ENCODE results near the gene NFIA. TPM values are rescaled to one million over a fixed set of nuclear protein-coding genes. Genes with fewer than 3 reads are reported as not detected.

NFIA gene
- total and polyA plus RNA-seq, 2 of the 13 experiments (the other 11 are each of a cell fraction or from before 2014, with no cell fraction given) = 14.7 to 28.5 TPM

- TF ChIP-seq ZFP82 (CRISPR knock-in tag; IDR thresholded peaks at IDR 0.05; ENCODE audit: borderline replicate concordance) (no peak), NCOA5 (CRISPR knock-in tag; IDR thresholded peaks at IDR 0.05) (no peak), ZNF354B (CRISPR knock-in tag; IDR thresholded peaks at IDR 0.05) (no peak), LCORL (IDR thresholded peaks at IDR 0.05) (no peak), LCORL (CRISPR knock-in tag; IDR thresholded peaks at IDR 0.05) (no peak), JUNB (CRISPR knock-in tag; IDR thresholded peaks at IDR 0.05; ENCODE audit: borderline replicate concordance) (no peak), PREB (CRISPR knock-in tag; IDR thresholded peaks at IDR 0.05) (no peak), ZNF564 (CRISPR knock-in tag; IDR thresholded peaks at IDR 0.05) (no peak), ZNF251 (CRISPR knock-in tag; IDR thresholded peaks at IDR 0.05) (no peak), ZNF280D (CRISPR knock-in tag; IDR thresholded peaks at IDR 0.05) (no peak), HIC2 (CRISPR knock-in tag; IDR thresholded peaks at IDR 0.05; ENCODE audit: low read depth) (no peak), ZBTB38 (CRISPR knock-in tag; IDR thresholded peaks at IDR 0.05) (no peak), ZBTB7A (CRISPR knock-in tag; IDR thresholded peaks at IDR 0.05) (no peak), ZMAT5 (CRISPR knock-in tag; IDR thresholded peaks at IDR 0.05; ENCODE audit: borderline replicate concordance, low read depth) (no peak)
- TF ChIP-seq, protein P1, sequence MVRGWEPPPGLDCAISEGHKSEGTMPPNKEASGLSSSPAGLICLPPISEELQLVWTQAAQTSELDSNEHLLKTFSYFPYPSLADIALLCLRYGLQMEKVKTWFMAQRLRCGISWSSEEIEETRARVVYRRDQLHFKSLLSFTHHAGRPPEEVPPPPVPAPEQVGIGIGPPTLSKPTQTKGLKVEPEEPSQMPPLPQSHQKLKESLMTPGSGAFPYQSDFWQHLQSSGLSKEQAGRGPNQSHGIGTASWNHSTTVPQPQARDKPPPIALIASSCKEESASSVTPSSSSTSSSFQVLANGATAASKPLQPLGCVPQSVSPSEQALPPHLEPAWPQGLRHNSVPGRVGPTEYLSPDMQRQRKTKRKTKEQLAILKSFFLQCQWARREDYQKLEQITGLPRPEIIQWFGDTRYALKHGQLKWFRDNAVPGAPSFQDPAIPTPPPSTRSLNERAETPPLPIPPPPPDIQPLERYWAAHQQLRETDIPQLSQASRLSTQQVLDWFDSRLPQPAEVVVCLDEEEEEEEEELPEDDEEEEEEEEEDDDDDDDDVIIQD (CRISPR knock-in tag; IDR thresholded peaks at IDR 0.05; ENCODE audit: low read depth) = peak; percentile 85; the same call in 1 of the 2 replicates
Observed at GRCh38 chr1:61089338-61089737, 7.0 kb downstream of the NFIA start (continued).
